Heart right ventricle (tissue), 16 donors: ENCODE results near the gene PTPN11. TPM values are rescaled to one million over a fixed set of nuclear protein-coding genes. Genes with fewer than 3 reads are reported as not detected.
"Not testable (repeated sequence)": the region's sequence is repeated elsewhere in the genome, so short reads cannot be mapped to it uniquely, and the experiment has no call there.

Experiments used
- ATAC-seq, 8 donors: fragments of 200-7000 bp; cut with Tn5 transposase; one replicate each; pipeline ENCODE4 v1.9.1; 2020; ENCODE audit warnings: mild to moderate bottlenecking in 8 of 8, moderate library complexity in 8 of 8, moderate number of reproducible peaks in 1 of 8
- DNase-seq, 2 donors: peaks; one replicate each; pipeline ENCODE4 v3.0.0-alpha.2; 2020
- H3K27ac ChIP-seq, 10 donors: fragments of 200-600 bp; sonication (generic) in 2 of 10; one replicate each; pipeline versions ENCODE4 v1.5.0 to v1.8.0; 2020 to 2022; ENCODE audit warnings: mild to moderate bottlenecking in 3 of 10
- H3K27me3 ChIP-seq, 7 donors: fragments of 200-600 bp; one replicate each; pipeline ENCODE4 v1.8.0; 2021 to 2022; ENCODE audit warnings: mild to moderate bottlenecking in 2 of 7
- H3K36me3 ChIP-seq, 9 donors: fragments of 200-600 bp; sonication (generic) in 1 of 9; one replicate each; pipeline versions ENCODE4 v1.5.0 to v1.8.0; 2020 to 2022; ENCODE audit warnings: mild to moderate bottlenecking in 2 of 9
- H3K4me1 ChIP-seq, 9 donors: fragments of 200-600 bp; sonication (generic) in 1 of 9; one replicate each; pipeline versions ENCODE4 v1.5.0 to v1.8.0; 2020 to 2022; ENCODE audit warnings: mild to moderate bottlenecking in 4 of 9
- H3K4me3 ChIP-seq, 10 donors: fragments of 200-600 bp; sonication (generic) in 2 of 10; one replicate each; pipeline versions ENCODE4 v1.5.0 to v1.8.0; 2020 to 2022; ENCODE audit warnings: mild to moderate bottlenecking in 7 of 10, moderate library complexity in 2 of 10
- H3K9me3 ChIP-seq, 11 donors: fragments of 200-600 bp in 10 of 11; sonication (generic) in 2 of 11; one replicate each; pipeline versions ENCODE4 v1.5.0 to v1.8.0; 2013 to 2022; ENCODE audit warnings: mild to moderate bottlenecking in 2 of 11, control low read depth in 1 of 11, moderate library complexity in 1 of 11
- CTCF ChIP-seq, 9 donors: fragments of 200-600 bp; sonication (generic) in 2 of 9; IDR thresholded peaks; one replicate each; pipeline versions ENCODE4 v1.5.0 to v1.8.0; 2021 to 2022; ENCODE audit warnings: antibody characterized with exemption in 9 of 9, mild to moderate bottlenecking in 5 of 9, moderate library complexity in 1 of 9
- WGBS, 2 donors: extraction: QIAGEN DNeasy Blood & Tissue Kit; methylation state at CpG; one replicate each; pipeline ENCODE4 v1.1.7; 2013; ENCODE audit warnings: inconsistent platforms in 1 of 2; 5-methylcytosine and 5-hydroxymethylcytosine counted together
- intact Hi-C, 10 donors: fragments of 100-400 bp; cut with DNase I; formaldehyde crosslinking; loops; one replicate each; pipeline versions ENCODE4 v1.11.1 to v1.14.2; 2022
- polyA plus RNA-seq, 2 donors: library from polyadenylated mRNA; stranded (reverse); fragments of 200-250 nt; gene quantifications; one replicate each; pipeline ENCODE4 v1.2.3, GENCODE V29; 2013
- total RNA-seq, 10 donors: library from RNA; stranded (reverse); fragmentation: NEBNext Ultra II Directional in 3 of 10; extraction: Animal tissue kit (Norgen Biotek cat#: 25700) in 3 of 10; gene quantifications; one replicate each; pipeline versions ENCODE4 v1.2.1 to v1.2.4, GENCODE V29; 2021 to 2023
- donor health status: Arrhythmogenic right ventricular cardiomyopathy.
- donor health status: ischemic (EF 13 %, LVEDD 7.1; RV severe dilation, severe dysfunction).
- donor health status: healthy with polysubstance abuse.
- donor health status: DM: no; HTN: yes; CAD: no.
- donor health status: DM: no; HTN: no; CAD: no.
- donor health status: ischemic (EF 25% LVEDD 6.9; RV normal size, moderate dysfunction).
- donor health status: ischemic (EF 25% LVEDD 5.7; RV mildly dilated, moderate dysfunction).
- donor health status: healthy.
- donor health status: DM: yes; HTN: yes; CAD: no.
- donor health status: Ischemic cardiomyopathy.
- donor health status: ischemic (EF 35%, LVEDD 5.7; RV mildly dilated, moderate dysfunction).
- donor health status: nonischemic (EF 11% LVEDD 7.7; RV severe dilation, severe dysfunction).
- donor health status: DM: yes; HTN: yes; CAD: no.
- donor health status: PGD.
- donor health status: ischemic (EF 29% LVEDD 5.4; RV normal size, mild dysfunction).
- donor health status: nonischemic (EF 23%, LVEDD 6.1; RV moderate dilation, normal function).

Gene PTPN11
- total and polyA plus RNA-seq, 12 donors: 22.4 to 222 (median 141) TPM

- WGBS, 2 donors: 78 to 79% methylated on average over 9 of the region's 9 CpGs
- no peak for DNase-seq
- no peak overlapping the region for H3K27ac ChIP-seq
- no peak for TF ChIP-seq CTCF (IDR thresholded peaks at IDR 0.05)
- H3K36me3 ChIP-seq: peaks cover 0 to 9% (median 0%) of the 10 kb centered on the region in 9 donors
- ATAC-seq: no peak
- intact Hi-C loops: no loop called here
- H3K9me3 ChIP-seq: no peaks in the 10 kb centered on the region
- no peaks in the 10 kb centered on the region for H3K27me3 ChIP-seq
- no peaks in the 10 kb centered on the region for H3K4me1 ChIP-seq
- no peak overlapping the region for H3K4me3 ChIP-seq
Observed at GRCh38 chr12:112514926-112515642, 96.3 kb downstream of the PTPN11 start.

- ATAC-seq (no peak), DNase-seq (no peak)
- H3K4me1 ChIP-seq: no peaks in the 10 kb centered on the region
- intact Hi-C loops: no loop called here
- H3K9me3 ChIP-seq: no peaks in the 10 kb centered on the region
- H3K36me3 ChIP-seq: peaks cover 0 to 8% (median 0%) of the 10 kb centered on the region in 9 donors
- no peak overlapping the region for H3K4me3 ChIP-seq
- H3K27ac ChIP-seq: no peak overlapping the region
- no peaks in the 10 kb centered on the region for H3K27me3 ChIP-seq
- WGBS, 2 donors: 70 to 77% methylated on average over 5 of the region's 5 CpGs
- no peak for TF ChIP-seq CTCF (IDR thresholded peaks at IDR 0.05)
Observed at GRCh38 chr12:112515868-112516267, 97.1 kb downstream of the PTPN11 start.

- Histone ChIP-seq H3K9me3 (no peaks in the 10 kb centered on the region), H3K27ac (no peak overlapping the region), H3K36me3 (peaks cover 0 to 6% (median 0%) of the 10 kb centered on the region in 9 donors), H3K4me1 (no peaks in the 10 kb centered on the region), H3K27me3 (no peaks in the 10 kb centered on the region), H3K4me3 (no peak overlapping the region)
- ATAC-seq (no peak), DNase-seq (no peak)
- TF ChIP-seq CTCF (IDR thresholded peaks at IDR 0.05): no peak
- intact Hi-C loops: no loop called here
- 75 to 78% methylated on average over 7 of the region's 7 CpGs for WGBS, 2 donors
Observed at GRCh38 chr12:112517730-112518364, 99.1 kb downstream of the PTPN11 start.

GRCh38 chr12:112518365-112518735 lies 99.6 kb downstream of the PTPN11 start:
- no peaks in the 10 kb centered on the region for H3K4me1 ChIP-seq
- ATAC-seq: no peak
- intact Hi-C loops: no loop called here
- no peak overlapping the region for H3K4me3 ChIP-seq
- H3K27me3 ChIP-seq: no peaks in the 10 kb centered on the region
- no peak overlapping the region for H3K27ac ChIP-seq
- 85 to 87% methylated on average over 7 of the region's 7 CpGs for WGBS, 2 donors
- TF ChIP-seq CTCF (IDR thresholded peaks at IDR 0.05): no peak
- H3K9me3 ChIP-seq: no peaks in the 10 kb centered on the region
- DNase-seq: no peak
- H3K36me3 ChIP-seq: peaks cover 0 to 6% (median 0%) of the 10 kb centered on the region in 9 donors

GRCh38 chr12:112519841-112520340 lies 101.1 kb downstream of the PTPN11 start:
- H3K36me3 ChIP-seq: not testable (repeated sequence)

More at GRCh38 chr12:112519841-112520340, 101.1 kb downstream of the PTPN11 start:
- DNase-seq, H3K27ac ChIP-seq, H3K27me3 ChIP-seq, ATAC-seq, H3K9me3 ChIP-seq, intact Hi-C loops, H3K4me1 ChIP-seq, H3K4me3 ChIP-seq: not testable (repeated sequence)
- 95 to 96% methylated on average over 23 to 26 of the region's 26 CpGs for WGBS, 2 donors
